ACHN (cell line): ENCODE results near the gene SLC9A2.

ENCODE experiments used
- DNase-seq: peaks from one replicate; pipeline ENCODE4 v3.0.0-alpha.2; 2015
- in situ Hi-C: cut with HindIII; loops from 2 replicates; pipeline ENCODE4 v1.10.0; 2017; ENCODE audit warnings: low sequenced_read_pairs, low pct_ligation_motif_present, low pct_unique_long_range_greater_than_20kb

Gene SLC9A2

DNA sequence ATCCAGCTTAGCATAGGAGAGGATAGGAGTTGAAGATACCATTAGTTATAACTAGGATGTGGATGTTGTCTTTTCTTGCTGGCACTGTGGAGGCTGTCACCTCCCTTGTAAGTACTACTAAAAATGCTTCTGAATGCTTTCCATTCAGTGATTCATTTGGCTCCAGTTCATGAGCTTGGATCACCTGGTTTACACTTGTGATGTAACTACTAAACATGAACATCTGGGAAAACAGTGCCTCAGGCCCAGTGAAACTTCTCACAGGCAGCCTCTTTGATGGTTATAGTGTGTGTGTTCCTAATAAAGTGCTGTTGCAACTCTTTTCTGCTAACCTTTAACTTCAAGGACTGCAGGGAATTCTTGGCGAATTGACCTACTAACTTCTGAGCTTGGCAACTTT is 13.0 kb upstream of the SLC9A2 start:
- in situ Hi-C loops: no loop called here
- DNase-seq: no peak

DNA sequence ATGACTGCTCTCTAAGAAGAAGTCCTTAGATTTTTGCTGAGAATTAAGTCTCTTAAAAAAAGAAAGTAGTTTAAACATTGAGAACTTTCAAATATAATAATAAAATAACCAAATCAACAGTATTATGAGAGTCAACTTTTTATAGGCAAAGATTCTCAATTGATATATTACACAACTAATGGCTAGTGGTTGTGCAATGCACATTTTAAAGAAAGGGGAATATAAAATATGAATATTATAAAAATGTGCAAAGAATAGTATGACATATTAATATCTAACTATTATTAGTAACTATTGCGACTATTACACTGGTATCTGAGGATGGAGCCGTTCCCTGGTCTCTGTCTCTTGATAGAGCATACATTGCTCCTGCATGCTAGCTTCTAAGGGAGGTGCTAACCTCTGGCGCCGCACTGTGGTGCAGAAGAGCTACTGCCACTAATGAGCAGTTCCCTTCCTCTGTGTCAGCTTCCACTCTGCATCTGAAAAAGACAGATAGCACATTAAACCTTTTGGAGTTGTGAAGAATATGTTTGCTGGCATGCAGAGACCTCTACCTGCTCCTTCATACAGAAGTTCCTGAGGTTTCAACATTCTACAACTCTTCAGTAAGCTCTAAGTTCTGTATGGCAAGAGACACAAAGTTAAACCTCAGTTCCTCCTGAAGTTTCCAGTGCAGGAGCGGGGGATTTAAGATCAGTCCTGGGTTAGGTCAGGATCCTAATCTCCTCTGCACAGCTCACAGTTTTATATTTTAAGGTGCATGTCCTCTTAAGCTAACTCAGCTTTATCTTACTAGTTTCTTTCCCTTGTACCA is 3.5 kb upstream of the SLC9A2 start:
- in situ Hi-C loops: no loop called here
- peak; percentile 65 for DNase-seq

DNA sequence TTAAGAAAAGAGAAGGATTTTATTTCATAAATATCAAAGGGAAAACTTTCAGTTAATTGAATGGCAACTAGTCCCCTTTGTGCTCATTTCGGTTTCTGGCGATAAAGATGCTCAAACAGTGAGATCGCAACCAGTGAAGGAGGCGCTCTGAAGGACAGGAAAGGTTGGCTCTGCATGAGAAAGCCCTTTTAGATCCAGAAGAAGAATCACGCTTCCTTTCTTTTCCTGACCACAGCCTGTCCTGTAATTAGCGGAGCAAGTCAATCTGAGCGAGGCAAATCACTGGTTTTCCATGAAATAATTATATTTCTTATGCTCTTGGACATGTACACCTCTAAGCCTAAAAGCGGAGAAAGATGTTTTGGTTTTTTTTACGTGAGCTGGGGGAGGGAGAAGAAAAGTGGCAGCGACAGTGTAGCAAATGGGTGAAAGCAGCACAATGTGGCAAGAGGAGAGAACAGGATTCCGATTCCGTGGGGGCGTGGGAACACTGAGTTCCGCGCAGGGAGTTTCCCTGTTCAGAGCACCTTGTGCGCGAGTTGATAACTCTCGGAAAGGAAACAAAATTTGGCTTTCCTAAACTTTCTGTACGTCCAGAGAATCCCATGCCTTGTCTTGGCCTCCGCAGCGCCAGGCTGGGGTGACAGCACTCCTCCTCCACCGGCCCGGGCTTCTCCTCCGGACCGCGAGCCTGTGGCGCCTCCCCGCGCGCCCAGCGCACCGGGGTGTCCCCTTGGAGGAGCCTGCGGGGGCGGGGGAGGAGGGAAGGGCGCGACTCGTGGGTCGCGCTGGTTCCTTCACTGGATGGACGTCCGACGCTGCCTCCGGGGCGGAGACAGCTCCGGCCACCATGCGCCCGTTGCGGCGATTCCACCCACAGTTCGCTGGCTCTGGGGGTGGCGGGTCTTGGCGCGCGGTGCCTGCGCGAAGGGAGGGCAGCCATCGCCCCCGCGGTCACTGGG is 620 bp upstream of the SLC9A2 start:
- in situ Hi-C loops: no loop called here
- no peak for DNase-seq

DNA sequence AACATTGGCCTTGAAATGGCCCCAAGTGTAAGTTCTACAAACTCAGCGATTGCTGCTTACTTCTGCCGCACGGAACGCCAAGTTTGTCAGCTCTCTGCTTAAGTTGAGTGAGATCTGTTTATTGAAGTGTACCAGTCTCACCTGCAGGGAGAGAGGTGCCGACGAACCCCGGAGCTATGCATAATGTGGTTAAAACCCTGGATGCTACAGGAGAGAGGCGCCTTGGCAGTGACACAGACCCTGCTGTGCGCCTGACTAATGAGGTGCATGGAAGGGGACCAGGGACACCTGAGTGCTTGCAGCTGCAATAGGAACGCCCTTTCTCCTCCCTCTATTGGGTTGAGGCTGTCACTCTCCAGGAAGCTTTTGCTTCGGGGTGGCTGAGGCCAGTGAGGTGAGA is 979 bp downstream of the SLC9A2 start:
- no peak for DNase-seq
- in situ Hi-C loops: no loop called here

DNA sequence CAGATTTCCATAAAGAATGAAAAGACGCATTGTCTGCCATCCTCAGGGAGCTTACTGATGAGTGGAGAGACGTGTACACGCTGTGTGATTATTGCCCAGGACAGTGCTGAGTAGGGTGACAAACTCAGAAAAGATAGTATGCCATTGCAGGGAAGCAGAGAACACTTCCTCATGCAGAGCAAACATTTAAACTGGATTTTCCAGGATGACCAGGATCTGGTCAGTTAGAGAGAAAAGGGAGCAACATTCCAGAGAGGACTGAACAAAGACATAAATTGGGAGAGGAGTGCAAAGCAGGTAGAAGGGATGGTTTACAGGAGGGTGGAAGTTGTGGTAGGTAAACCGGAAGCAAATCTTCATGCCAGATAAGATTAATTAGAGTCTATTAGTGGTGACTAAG is 2.3 kb downstream of the SLC9A2 start:
- in situ Hi-C loops: no loop called here
- DNase-seq: no peak

DNA sequence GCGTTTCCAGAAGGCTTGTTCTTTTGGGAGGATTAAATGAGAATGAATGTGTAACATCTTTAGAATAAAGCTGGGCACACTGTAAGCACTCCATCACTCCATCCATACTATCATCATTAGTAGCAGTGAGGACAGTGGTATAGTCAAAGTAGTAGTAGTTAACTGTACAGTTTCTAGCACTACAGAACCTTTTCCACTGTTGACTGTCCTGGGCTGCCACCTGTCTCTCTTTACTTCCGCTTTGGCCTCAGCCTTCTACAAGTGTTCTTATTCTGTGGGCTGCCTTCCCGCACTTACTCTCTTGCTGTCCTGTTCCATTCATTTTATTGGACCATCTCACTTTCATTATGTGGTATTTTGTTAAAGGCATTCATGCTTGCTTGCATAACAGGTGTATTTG is 3.3 kb downstream of the SLC9A2 start:
- in situ Hi-C loops: no loop called here
- no peak for DNase-seq

DNA sequence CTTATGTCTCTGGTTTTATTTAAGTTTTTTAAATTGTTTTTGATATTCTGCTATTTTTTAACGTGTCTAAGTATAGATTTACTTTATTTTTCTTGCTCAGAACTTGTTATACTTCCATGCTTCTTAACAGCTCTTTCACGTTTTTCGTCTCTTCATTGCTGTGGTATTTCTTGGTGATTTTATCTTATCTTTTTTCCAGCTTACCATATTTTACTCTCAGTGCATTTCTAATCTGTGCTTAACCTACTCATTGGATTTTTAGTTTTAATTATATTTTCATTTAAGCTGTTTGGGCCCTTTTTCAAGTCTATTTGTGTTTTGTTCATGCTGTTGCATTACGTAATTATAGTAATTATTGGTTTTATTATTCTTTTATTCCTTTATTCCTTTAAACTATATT is 11.1 kb downstream of the SLC9A2 start:
- in situ Hi-C loops: no loop called here
- DNase-seq: no peak

DNA sequence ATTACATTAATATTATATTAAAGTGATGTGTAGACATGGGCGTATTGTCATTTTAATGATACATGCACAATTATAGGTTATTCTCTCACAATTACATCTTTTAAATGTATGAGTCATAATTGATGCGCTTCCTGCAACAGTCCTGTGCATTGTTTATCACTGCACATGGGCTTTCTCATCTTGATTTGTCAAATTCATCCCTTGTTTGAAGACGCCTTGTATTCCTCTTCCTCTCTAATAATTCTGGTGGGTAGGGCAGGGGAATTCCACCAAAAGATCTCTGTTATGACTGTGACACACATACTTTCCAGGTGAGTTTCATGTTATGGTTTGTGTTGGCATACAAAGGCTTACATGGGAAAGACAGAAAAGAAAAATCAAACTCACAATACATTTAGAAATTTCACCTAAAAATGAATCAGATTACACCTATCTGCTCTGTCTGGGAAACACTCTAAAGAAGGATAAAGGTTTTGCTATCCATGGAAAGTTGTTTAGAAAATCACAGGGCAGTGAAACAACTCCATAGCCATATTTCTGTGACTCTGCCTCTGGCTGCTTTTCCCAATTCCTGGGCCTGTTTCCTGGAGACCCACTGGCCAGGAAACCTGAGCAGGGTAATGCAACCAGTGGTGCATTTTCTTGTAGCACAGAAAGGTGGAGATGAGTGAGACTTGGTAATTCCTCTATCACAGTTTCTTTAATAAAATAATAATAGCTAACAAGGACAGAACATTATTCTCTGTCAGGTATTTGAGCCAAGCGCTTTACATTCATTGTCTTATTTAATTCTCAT is 13.2 kb downstream of the SLC9A2 start:
- DNase-seq: no peak
- in situ Hi-C loops: no loop called here

DNA sequence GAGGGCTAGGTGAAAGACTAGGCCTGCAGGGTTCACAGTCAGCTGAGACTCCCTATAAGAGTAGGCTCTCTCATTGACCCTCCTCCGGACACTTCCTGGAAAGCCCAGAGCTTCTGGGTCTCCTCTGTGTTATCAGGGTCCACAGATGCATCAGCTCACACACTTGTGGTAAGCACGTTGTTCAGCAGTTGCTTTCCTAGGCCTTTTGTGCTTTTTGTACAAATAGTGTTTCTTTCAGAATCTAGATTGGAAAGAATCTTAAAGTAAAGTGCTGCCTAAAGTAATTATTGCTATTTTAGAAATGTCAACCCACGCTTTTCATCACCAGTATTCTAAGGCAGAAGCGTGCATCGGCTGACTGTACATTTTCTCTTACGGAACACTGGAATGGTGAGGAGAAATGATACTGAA is 15.5 kb downstream of the SLC9A2 start:
- no peak for DNase-seq
- in situ Hi-C loops: no loop called here

DNA sequence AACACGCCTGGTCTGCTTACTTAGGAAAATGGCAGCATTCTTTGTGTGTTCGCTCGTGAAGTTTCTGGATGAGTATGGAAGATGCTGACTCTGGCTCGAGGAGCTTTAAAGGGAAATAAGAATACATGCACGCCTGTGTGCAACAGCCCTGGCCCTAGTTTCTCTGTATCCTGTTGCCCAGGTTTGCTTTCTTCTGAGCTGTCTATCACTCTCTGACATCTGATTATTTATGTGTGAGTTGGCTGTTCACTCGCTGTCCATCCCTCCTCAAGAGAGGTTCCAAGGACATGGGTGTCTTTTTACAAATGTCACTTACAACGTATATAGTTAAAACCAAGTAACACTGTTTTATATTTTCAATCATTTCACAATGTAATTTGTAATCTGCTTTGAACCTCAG is 16.0 kb downstream of the SLC9A2 start:
- DNase-seq: no peak
- in situ Hi-C loops: no loop called here

DNA sequence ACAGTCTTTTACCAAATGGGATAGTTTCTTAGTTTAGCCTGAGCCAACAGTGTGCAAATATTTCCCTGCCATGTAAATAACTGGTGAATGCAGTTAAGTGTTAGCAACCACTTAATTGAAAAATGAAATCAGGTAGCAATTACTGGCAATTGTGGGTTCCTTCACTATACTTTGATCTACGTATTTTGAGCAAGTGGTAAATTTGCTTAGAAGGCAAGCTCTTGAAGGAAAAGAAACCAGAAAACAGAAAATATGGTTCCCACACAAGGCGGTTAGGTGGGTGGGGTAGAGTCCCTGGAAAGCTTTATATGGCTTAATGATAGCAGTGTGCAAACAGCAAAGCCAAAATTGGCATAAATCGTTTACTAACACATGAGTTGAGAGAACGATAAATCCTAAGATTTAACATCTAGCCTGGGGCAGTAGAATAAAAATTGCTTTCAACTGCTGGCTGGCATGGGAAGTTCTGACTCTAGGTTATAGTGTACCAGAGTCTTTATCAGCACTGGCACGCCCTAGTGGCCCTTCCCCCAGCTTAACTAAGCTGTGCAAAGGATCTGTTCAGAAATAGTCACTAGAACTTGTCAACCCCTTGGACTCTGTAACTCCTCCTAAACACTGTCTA is 17.0 kb downstream of the SLC9A2 start:
- DNase-seq: no peak
- in situ Hi-C loops: no loop called here

DNA sequence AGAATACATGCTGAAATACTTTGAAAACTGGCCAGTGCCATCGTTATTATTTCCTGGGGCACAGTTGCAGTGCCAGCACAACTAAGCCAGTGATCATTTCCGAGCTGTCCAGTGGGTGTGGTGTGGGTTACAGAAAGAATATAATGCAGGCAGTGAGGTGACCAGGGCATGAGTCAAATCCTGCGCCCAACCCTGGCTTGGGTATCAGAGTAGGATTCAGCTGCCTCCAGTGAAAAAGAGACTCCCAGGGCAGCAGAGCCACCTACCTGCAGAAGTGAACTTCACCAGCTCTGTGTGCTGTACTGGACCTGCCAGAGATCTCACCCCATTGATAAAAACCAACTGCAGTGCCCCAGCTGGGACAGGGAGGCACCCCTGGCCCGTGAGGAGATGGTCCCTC is 18.0 kb downstream of the SLC9A2 start:
- DNase-seq: no peak
- in situ Hi-C loops: no loop called here

DNA sequence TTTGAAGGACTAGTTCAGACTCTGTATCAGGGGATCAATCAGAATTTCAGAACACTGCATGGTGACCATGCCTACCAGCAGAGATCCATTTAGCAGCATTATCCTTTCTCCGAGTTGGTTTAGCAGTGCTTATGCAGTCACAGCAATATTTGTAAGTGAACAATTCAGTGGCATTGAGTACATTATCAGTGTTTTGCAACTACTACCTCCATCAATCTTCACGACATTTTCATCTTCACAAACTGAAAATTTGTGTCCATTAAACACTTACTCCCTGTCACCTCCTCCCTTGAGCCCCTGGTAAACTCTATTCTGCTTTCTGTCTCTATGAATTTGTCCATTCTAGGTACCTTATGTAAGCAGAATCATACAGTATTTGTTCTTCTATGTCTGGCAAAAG is 20.1 kb downstream of the SLC9A2 start:
- in situ Hi-C loops: no loop called here
- no peak for DNase-seq

DNA sequence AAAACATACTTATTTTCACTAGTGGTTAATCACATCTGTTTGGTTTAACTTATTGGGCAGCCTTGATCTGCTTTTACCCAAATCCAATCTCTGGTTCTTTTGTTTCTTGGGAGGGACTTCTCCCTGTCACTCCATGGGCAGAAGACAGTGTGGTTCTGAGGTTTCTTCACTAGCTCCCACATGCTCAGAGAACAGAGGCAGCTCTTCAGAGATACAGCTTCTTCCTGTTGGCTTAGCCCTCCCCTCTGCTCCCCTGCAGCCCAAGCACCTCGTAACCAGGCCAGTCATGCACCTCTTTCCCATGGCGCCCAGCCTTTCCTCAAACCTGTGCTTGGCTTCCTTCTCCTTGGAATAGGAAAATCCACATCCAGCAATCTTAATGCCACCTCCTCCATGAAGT is 32.8 kb downstream of the SLC9A2 start:
- in situ Hi-C loops: no loop called here
- no peak for DNase-seq

DNA sequence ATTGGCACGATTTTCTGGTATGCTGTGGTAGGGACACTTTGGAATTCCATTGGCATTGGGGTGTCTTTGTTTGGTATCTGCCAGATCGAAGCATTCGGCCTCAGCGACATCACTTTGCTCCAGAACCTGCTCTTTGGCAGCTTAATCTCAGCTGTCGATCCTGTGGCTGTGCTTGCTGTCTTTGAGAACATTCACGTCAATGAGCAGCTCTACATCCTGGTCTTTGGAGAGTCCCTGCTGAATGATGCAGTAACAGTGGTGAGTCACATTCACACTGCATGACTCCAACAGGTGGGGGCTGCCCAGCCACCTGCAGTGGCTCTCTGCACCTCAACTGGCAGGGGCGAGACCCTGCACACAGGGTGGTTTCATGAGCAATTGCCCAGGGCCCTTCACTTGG is 38.4 kb downstream of the SLC9A2 start:
- DNase-seq: peak; percentile 17

DNA sequence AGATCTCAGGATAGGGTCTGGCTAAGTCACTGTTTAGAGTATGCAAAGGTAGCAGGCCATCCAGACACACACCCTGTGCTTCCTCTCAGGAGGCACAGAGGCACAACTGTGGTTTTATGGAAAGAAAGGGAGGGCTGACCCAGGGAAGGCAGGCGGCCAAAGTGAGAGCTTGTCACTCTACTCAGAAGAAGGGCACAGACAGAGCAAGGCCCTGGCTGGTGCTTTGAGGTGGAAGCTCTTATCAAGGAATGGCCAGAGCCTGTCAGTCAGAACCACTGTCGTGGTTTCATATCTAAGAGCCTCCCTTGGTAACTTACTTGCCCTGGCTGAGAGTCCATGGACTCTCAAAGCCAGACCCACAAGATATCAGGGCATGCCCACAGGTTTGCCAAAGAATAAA is 40.7 kb downstream of the SLC9A2 start:
- DNase-seq: no peak
- in situ Hi-C loops: no loop called here

More for the DNA sequence above, 38.4 kb downstream of the SLC9A2 start:
- in situ Hi-C loops: no loop called here

DNA sequence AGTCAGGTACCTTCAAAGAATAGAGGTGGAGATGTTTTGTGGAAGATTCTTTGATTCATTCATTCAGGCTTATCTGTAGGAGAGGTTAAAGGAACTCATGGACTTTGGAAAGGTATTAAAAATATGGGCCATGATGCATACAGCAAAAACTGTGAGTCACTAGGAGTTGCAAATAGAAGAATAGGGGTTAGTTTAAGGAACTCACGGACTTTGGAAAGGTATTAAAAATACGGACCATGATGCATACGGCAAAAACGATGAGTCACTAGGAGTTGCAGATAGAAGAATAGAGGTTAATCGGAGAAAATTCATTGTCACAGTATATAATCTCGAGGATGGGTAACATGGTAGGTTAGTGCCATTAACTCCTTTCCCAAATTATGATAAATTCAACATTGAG is 41.2 kb downstream of the SLC9A2 start:
- DNase-seq: no peak
- in situ Hi-C loops: no loop called here

DNA sequence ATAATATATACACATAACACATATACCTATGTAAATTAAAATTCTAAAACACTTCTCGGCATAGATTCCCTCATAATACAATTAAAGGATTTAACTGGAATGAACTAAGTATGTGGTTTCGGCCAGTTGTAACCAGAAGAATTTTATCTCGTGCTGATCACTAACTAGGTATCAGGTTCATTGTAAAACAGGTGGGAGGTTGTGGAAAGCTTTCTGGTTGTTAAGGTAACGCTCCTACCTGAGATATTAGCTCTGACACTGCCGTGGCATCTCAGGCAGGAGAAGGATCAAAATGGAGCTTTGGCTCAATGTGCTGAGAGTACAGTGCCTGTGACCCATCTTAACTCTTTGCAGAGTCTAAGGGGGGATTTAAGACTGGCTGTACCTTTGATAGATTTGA is 42.5 kb downstream of the SLC9A2 start:
- in situ Hi-C loops: no loop called here
- DNase-seq: no peak

DNA sequence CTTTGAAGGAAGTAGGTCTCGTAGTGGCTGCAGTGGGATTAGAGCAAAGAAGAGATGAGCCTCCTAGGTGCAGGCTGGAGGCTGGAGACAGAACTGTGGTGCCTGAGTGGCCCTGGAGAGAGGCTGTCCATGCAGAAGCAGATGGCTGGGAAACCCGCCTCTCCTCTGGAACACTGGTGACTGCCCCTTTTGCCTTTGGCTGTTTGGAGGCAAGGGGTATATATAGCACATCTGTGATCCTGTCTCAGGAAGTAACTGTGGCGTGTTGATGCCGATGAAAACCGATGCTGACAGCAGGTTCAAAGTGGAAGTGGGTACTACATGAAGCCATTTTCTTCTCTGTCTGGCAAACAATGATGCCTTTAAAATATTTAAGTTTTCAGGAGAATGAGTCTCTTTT is 43.5 kb downstream of the SLC9A2 start:
- in situ Hi-C loops: no loop called here
- DNase-seq: no peak
